GM12872 (cell line): ENCODE data around the gene GCFC2.

Source experiments
- CTCF ChIP-seq: IDR thresholded peaks from 3 replicates; pipeline ENCODE4 v1.5.1; 2011; ENCODE audit warnings: low read depth, mild to moderate bottlenecking, low read length, moderate library complexity; ENCODE audit not compliant: insufficient read depth

Gene GCFC2

DNA sequence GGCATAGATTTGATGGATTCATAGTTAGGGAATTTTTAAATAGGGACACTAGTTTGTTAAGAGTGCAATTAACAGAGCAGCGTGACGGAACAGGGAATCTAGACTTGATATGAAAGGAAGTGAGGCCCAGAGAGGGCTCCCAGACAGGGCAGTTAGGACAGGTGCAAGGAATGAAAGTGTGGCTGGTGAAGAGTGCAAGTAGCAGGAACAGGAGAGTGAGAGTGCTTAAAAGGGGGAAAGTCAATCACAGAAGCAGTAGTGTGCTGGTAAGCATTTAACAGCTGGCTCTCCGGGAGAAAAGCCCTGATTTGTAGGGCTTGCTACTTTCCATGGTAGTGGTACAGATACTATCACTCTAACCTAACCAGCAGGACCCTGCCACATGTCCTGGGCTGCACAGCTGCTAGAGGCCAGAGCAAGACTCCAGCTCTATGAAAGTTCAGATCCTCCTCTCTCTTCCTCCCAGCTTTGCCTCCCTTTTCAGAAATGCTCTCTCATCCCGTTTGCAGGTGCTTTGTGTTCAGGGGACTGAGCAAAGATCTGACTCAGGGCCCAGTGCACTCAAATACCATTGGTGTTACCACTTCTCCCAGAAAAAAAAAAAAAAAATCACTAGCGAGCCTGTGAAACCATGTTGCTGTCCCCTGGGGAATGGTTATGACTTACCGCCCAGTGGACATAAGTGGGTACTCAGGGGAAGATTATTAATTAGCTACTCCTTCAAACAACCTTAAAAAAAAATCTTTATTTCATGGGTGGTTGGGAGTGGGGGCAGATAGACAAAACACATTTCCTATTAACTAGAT is 18.1 kb upstream of the GCFC2 start:
- TF ChIP-seq CTCF: no peak

DNA sequence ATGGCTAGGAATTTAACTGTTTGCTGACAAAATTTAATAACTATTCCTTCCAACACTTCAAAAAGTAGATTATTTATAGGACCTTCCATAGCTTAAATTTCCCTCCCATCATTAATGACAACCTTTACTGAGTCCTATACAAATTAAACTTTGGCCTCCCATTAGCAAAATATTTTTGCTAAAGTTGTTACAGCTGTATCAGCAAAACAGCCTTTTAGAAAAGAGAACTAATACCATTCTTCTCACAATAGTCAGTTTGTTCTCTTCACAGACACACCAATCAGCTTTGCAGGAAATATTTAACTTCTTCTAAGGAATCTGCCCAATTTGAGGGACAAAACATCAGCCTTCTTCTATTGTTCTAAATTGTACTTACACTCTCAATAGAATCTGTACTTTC is 12.0 kb upstream of the GCFC2 start:
- TF ChIP-seq CTCF: no peak

DNA sequence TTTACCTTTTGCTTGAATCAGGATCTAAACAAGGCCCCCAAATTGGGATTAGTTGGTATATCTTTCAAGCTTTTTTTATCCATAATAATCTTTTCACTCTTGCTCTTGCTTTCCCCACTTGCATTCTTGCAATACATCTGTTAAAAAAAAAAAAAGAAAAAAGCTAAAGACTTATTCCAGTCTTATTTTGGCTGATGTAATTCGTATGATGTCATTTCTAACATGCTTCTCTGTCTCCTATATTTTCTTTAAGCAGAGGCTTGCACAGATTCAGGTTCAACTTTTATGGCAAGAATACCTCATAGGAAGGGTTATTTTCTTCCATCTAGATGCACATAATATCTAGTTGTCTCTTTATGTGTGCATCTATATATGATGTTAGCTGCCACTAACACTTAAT is 9.8 kb upstream of the GCFC2 start:
- TF ChIP-seq CTCF: no peak

DNA sequence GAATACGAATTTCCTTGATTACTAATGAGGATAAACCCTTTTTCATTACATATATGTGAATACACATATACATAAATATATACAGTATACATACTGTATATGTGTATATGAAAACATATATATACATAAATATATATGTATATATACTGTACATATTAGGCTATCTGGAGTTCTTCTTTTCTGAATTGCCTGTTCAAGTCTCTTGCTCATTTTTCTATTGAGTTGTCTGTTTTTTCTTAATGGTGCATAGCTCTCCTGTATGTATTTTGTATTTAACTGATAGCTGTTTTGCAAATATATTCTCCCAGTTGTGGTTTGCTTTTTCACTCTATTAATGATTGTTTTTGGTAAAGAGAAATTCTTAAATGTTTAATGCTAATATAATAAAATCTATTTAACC is 8.9 kb upstream of the GCFC2 start:
- TF ChIP-seq CTCF: no peak

DNA sequence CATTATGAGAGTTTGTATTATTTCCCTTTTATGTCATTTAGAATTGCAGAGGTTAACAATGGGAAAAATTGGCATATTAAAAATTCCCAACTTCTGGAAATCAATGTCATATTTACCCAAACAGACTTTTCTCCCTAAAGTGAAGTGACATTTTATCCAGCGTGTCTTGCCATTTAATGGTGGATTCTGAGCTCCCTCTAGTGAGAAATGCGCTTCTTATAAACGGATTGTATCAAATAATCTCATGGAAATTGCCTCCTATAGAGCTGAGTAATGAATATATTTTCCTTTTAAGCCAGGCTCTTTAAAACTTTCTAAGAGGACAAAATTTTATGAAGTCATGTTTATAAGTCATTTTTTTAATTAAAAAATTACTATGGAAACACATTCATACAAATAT is 5.7 kb upstream of the GCFC2 start:
- no peak for TF ChIP-seq CTCF

DNA sequence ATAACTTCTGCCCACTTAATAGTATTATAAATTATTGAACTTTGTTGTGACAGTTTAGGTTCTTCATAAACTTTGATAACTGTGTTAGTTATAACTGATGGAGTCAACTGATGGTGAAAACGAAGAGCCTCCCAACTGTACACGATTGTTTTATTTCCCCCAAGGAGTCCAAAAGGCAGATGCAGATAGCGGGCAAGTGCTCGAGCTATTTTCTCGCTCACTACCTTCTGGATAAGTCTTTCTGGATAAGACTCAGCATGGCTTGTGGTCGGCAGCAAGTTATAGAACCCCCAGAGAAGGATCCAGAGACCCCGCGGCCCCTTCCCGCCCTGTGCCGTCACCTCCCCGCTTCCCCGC is 517 bp downstream of the GCFC2 start:
- no peak for TF ChIP-seq CTCF

GRCh38 chr2:75709297-75709696 is 1.4 kb downstream of the GCFC2 start:
- no peak for TF ChIP-seq CTCF
